Hepatocyte (in vitro differentiated cells): ENCODE measurements around the gene PTRHD1.

Experiments
- CTCF ChIP-seq: fragments of 200-600 bp; sonication (generic); IDR thresholded peaks from 2 replicates; pipeline ENCODE4 v1.5.1; 2016; ENCODE audit warnings: antibody characterized with exemption, mild to moderate bottlenecking; ENCODE audit not compliant: poor library complexity
- EZH2 ChIP-seq: fragments of 200-600 bp; sonication (generic); IDR thresholded peaks from 2 replicates; pipeline ENCODE4 v1.6.1; 2016; ENCODE audit warnings: antibody characterized with exemption, mild to moderate bottlenecking, borderline replicate concordance
- EZH2phosphoT487 ChIP-seq: fragments of 200-600 bp; sonication (generic); IDR thresholded peaks from one replicate; pipeline ENCODE4 v1.6.1; 2018; ENCODE audit warnings: antibody characterized with exemption, mild to moderate bottlenecking, low read depth, moderate library complexity; ENCODE audit not compliant: unreplicated experiment, severe bottlenecking

DNA sequence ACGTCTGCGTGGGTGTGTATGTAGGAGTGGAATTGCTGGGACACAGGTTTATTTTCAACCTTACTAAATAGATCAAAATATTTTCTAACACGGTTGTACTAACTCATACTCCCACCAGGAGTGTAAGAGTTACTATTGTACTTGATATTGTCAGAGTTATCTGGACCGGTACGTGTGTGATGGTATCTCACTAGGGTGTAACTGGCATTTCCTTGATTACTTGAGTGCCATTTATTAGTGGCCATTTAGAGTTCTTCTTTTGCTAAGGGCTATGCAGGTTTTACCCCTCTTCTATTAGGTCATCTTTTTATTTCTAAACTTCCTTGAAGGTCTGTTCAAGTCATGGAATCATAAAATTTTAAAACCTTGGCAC, 33.6 kb upstream of the PTRHD1 start:
- no peak for TF ChIP-seq CTCF
- TF ChIP-seq EZH2, result no peak
- no peak for TF ChIP-seq EZH2phosphoT487
